T47D (cell line): Measurements from ENCODE around the gene OGDH.

Experiments
- DNase-seq, 2 experiments: peaks; one replicate each; pipeline versions ENCODE4 v3.0.0 to v3.0.0-alpha.2; 2011 to 2012; ENCODE audit warnings: low read depth in 1 of 2, low spot score in 1 of 2
- JUND ChIP-seq: IDR thresholded peaks from 2 replicates; pipeline ENCODE4 v1.6.1; 2012; ENCODE audit warnings: low read depth
- in situ Hi-C: cut with HindIII; loops from 2 replicates; pipeline ENCODE4 v1.10.0; 2016; ENCODE audit warnings: low sequenced_read_pairs, low pct_unique_long_range_greater_than_20kb

Gene OGDH

DNA sequence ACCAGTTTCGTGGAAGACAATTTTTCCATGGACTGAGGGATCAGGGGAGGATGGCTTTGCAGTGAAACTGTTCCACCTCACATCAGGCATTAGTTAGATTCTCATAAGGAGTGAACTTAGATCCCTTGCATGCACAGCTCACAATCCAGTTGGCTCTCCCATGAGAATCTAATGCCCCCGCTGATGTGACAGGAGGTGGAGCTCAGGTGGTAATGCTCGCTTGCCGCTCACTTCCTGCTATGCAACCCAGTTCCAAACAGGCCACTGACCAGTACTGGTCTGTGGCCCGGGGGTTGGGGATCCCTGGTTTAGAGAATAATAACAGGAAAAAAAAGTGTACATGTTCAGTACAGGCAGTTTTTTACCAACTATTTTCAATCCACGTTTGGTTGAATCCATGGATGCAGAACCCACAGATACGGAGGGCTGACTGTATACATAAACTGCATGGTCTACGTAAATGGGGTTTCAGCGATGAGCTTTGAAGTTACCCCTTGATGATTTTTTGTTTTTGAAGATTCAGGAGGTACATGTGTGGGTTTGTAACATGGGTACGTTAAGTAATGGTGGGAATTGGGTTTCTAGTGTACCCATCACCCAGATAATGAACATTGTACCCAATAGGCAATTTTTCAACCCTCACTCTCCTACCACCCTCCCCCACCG, 24.5 kb downstream of the OGDH start:
- DNase-seq: no peak
- TF ChIP-seq JUND: no peak
- in situ Hi-C loops: no loop called here

DNA sequence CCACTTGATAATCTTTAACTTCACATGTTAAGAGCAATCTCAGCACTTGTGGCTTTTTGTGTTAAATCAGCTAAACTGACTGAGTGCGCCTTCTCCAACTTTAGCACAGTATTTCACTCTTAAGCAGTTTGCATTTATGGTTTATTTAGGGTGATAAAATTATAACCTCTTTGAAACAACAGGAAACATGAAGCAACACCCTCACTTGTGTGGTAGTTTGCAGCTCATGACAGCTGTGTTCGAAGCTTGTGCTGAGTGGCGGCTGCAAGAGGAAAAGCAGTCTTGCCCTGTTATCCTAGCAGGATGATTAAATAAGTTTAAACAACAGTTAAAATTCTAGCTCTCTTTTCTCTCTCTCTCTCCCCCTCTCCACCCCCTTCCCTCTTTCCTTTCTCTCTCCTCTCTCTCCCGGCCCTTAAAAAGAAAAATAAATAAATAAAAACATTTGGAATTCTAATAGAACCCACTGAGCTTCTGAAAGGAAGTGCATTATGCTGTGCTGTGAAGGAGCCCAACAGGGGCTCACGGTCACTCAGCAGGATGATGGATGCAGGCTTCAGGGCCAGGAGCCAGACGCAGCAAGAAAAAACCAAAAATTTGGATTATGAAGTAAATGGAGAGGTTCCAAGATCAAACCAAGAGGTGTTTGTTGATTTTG, 25.2 kb downstream of the OGDH start:
- no peak for TF ChIP-seq JUND
- in situ Hi-C loops: no loop called here

DNA sequence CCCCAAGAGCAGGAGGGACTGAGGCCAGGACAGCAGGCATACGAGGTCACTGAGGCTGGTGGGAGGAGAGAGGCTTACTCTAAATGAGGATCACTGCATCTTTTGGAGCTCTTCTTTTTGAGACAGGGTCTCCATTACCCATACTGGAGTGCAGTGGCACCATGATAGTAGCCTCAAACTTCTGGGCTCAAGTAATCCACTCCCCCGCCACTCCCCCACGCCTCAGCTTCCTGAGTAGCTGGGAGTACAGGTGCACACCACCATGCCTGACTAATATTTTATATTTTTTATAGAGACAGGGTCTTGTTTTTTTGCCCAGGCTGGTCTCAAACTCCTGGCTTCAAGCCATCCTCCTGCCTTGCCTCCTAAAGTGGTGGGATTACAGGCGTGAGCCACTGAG, 25.8 kb downstream of the OGDH start:
- in situ Hi-C loops: no loop called here
- no peak for TF ChIP-seq JUND

More for the DNA sequence above, 25.2 kb downstream of the OGDH start:
- DNase-seq: no peak

DNA sequence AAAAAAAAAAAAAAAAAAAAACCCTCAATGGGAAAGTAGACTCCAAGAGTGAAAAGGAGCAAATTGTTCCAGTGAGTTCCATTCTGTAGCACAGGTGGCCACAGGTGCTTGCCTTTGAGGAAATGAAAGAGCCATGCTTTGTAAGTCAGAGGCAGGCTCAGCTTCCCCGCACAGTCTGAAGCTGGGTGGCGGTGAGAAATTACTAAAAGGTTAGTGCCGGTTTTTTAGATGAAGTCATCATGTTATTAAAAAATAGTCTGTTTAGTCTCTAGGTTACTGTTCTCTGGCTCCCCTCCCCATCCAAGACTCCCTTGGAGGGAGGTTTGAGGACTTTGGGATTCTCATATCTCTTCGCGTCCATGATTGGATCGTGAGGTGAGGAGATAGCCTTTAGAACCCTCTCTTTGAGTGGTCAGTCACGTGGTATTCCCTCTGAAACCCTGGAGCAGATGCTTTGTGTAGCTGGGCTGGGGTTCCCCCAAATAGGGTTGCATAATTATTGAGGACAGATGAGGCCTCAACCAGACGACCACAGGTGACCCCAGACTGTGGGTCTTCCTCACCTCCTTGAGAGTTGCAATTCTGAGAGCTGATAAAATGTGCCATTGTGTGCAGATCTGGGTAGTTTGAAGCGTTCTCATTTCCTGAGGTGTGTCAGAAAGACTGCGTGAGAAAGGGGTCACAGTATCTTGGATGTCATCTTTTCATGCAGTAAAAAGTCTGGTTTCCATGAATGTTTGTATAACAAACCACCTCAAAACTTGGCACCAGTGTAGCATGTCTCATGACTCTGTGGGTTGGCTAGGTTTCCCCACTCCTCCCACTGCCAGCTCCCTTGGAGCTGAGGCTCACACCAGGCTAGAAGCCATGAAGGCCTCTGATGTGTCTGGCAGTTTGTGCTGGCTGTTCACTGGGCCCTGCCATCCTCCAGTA, 27.1 kb downstream of the OGDH start:
- in situ Hi-C loops: no loop called here
- peak; percentile 26 to 88 for DNase-seq
- no peak for TF ChIP-seq JUND

More for the DNA sequence above, 25.8 kb downstream of the OGDH start:
- DNase-seq: no peak

DNA sequence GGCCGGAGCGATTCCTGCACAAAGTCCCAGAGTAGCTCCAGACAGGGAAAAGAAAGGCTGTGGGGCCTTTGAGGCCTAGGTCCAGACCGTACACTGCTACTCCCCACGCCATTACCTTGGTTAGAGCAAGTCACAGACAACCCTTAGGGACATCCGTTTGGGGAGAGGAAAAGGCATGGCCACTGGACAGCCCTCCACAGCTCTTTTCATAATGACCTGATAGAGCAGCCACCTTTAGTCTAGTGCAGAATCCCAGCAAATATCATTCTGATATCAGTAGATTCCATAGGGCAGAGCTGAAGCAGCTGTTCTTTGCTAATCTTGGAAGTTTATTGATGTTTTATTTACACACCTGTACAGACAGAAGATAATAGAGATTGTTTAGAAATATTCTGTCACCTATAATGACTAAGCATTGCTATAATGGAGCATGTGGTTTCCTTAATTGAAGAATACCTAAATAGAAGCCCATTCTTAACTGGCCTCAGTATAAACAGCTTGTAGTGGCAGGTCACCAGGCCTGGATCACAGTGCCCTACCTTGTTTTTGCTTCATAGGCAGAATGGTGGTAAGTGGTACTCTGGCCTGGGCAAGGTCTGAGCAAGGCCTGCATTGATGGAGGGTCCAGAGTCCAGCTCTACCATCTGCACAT, 27.9 kb downstream of the OGDH start:
- in situ Hi-C loops: no loop called here
- TF ChIP-seq JUND: no peak
- DNase-seq: no peak

DNA sequence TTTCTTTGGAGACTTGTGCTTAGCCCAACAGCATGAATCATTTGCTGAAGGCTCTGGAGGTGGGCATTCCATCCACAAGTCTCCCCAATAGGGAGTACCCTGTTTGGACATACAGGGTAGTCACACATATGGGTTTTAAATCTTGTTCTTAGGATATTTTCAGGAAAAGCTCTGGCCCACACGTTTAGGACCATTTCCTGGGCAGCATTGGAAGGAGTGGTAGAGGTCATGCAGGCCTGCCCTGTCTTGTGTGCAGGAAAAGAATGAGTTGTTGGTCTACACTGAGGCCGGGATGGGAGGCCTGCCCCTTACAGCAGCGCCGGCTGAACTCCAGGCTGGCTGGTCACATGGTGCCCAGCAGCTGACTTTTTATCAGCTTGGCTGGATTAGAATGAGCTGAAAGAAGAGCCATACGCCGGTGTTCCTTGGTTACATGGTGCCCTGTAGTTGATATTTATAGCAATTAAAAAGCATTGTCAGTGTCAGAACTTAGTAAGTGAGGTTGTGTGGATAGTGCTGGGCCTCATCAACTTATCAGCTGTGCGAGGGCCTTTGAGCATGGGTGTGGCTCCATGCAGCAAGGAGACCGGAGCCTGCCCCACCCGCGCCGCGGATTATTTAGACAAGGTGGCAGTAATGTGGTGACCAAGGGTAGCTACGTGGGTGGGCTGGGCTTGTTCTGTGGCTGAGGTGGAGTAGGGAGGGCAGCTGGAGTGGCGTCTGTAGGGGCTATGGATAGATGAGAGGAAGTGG, 28.6 kb downstream of the OGDH start:
- in situ Hi-C loops: no loop called here
- DNase-seq: no peak
- TF ChIP-seq JUND: no peak

DNA sequence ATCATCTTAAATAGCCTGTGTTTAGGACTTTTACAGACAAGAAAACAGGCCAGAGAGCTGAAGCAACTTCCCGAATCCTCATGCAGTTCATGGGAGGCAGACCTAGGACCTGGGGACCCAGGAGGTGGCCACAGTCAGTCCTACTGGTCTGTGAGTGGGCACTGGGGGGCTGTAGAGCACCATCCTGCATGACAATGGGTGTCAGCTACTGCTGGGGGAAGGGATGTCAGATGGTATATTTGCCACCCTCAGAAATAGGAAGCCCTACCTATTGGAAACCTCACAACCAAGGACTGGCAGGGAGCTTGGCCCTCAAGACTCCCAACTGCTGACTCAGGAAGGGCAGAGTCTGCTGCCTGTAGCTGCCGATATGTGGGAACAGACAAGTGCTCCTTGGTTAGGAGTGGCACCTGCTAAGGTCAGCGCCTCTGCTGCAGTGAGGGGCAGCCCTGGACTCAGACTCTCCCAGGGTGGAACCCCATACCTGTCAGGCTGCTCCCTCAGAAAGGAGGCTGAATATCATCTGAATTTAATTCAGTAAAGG, 29.7 kb downstream of the OGDH start:
- in situ Hi-C loops: no loop called here
- DNase-seq: no peak
- TF ChIP-seq JUND: no peak

DNA sequence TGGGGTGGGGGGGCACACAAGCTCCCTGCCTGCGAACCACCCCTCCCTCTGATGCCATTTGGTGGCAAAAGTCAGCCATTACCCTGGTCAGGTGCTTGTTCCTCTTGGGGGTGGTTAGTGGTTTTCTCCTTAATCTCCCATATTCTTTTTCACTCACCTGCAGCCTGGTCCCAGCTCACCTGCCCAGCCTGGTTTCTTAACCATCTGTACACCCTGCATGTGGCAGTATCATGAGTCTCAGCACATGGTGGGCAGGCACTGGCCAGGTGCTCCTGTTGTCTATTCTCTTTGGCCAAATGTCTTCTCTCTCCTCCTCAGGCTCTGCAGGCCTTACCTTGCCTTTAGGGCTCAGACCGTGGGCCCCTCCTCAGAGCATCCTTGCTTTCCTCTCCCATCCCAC, 30.5 kb downstream of the OGDH start:
- in situ Hi-C loops: no loop called here
- TF ChIP-seq JUND: no peak

DNA sequence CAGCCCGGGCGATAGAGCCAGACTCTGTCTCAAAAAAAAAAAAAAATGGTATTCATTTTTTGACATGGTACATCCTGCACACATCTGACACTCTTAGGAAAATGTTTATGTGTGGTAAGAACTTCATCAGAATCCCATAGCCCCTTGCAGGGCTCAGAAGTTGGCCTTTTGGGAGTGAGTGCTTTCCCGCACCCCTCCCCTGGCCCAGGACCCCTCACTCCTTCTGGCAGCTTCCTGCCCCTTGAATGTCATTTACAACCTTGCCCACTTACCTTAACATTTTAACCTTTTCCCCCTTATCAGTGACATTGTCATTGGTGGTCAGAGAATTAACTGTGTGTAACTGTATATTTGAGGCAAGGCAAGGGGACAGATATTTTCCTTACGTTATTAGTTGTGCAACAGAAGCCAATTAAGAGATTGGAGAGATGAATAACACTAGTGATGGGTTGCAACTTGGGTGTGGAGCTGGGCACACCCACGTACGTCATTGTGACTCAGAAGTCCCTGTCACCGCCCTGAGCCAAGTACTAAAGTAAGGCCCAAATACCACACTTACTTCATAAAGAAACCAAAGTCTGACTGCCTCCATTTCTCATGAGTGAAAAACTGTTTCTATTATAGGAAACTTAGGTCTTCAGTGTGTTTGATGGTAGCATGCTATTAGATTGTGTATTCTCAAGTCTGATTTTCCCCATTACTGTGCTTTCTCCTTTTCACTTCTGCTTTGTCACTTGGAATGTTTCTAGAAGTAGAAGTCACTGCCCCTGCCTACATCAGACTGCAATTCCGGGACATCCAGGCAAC, 31.6 kb downstream of the OGDH start:
- no peak for DNase-seq
- in situ Hi-C loops: no loop called here

More for the DNA sequence above, 30.5 kb downstream of the OGDH start:
- DNase-seq: no peak

DNA sequence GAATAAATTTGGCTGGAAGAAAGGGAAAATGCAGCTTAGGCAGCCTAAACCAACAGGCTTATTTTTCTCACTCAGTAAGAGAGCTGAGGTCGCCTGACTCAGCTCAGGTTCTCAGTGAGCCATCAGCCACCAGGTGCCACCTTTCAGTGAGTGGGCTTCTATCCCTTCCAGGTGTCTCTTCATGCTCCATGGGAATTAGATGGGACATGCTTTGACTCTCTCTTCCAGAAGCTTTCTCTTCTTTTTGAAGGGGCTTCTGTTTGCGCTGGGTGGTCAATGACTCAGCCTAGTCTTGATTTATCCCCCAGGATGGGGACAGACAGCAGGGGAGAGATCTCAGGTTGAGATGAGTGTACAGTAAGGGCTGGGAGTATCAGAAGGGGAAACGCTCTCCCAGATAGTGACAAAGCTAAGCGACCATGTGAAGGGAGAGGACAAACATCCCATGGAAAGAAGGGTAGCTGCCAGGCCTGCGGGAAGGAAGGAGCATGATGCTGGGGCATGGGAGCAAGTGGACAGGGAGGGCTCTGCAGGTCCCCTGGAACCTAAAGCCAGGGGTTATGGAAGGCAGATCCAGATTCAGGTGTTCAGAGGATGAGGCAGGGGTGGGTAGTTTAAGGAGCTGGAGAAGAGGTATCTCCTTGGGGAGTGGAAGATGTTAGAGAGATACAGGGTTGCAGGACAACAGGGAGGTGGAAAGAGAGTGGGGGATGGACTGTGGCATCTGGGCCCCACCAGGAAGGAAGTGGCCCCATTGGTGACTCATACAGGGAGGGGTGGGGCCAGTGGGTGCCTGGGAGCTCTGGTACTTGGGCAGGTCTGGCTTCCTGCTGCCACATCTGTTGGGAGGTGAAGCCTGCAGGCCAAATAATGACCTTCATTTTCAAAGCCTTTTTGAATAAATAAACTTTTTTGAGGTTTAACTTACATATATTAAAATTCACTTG, 32.5 kb downstream of the OGDH start:
- peak; percentile 64; the same call in 1 of the 2 replicates for TF ChIP-seq JUND
- peak in 1 of 2 experiments; percentile 11 for DNase-seq

More for the DNA sequence above, 31.6 kb downstream of the OGDH start:
- TF ChIP-seq JUND: no peak

More for the DNA sequence above, 32.5 kb downstream of the OGDH start:
- in situ Hi-C loops: no loop called here
